Thoracic aorta (tissue), 2 donors: ENCODE measurements around the gene PHACTR4. TPM values are rescaled to one million over a fixed set of nuclear protein-coding genes. Genes with fewer than 3 reads are reported as not detected.
"Not testable (repeated sequence)": the region's sequence is repeated elsewhere in the genome, so short reads cannot be mapped to it uniquely, and the experiment has no call there.

Experiments used
- ATAC-seq: fragments of 150-250 bp; one replicate; pipeline ENCODE4 v1.8.0; 2017; ENCODE audit warnings: low read depth; ENCODE audit not compliant: insufficient number of reproducible peaks, low FRiP score
- DNase-seq: peaks from one replicate; pipeline ENCODE4 v3.0.0-alpha.2; 2020; ENCODE audit warnings: low spot score
- H3K27ac ChIP-seq, 2 donors: fragments of 200-600 bp; sonication (generic); 1 replicate in 1 of 2; 2 replicates in 1 of 2; pipeline ENCODE4 v1.5.1; 2016; ENCODE audit warnings: mild to moderate bottlenecking in 2 of 2, moderate library complexity in 2 of 2
- H3K27me3 ChIP-seq: fragments of 200-600 bp; sonication (generic); replicated peaks from 2 replicates; pipeline ENCODE4 v1.6.0; 2016; ENCODE audit warnings: mild to moderate bottlenecking; ENCODE audit not compliant: insufficient read depth
- H3K36me3 ChIP-seq: fragments of 200-600 bp; sonication (generic); one replicate; pipeline ENCODE4 v1.5.1; 2016
- H3K4me1 ChIP-seq, 2 donors: fragments of 200-600 bp; sonication (generic); 1 replicate in 1 of 2; 2 replicates in 1 of 2; pipeline versions ENCODE4 v1.5.1 to v1.6.0; 2016; ENCODE audit warnings: low read depth in 2 of 2, mild to moderate bottlenecking in 1 of 2; ENCODE audit not compliant: control insufficient read depth in 1 of 2
- H3K4me3 ChIP-seq: fragments of 200-600 bp; sonication (generic); 2 replicates; pipeline ENCODE4 v1.5.1; 2016; ENCODE audit warnings: mild to moderate bottlenecking
- H3K9me3 ChIP-seq: fragments of 200-600 bp; sonication (generic); 2 replicates; pipeline ENCODE4 v1.5.1; 2016
- total RNA-seq, 2 donors: library from RNA; depleted of rRNA; stranded (reverse); fragments of >200 nt; gene quantifications; one replicate each; pipeline versions ENCODE4 v1.1.0 to v1.2.3, GENCODE V29; 2016
- TF ChIP-seq, protein P1 (sequence below): fragments of 200-600 bp; sonication (generic); IDR thresholded peaks from one replicate; pipeline ENCODE4 v1.5.1; 2019; ENCODE audit warnings: antibody characterized with exemption

Gene PHACTR4
- total RNA-seq, 2 donors from 2014 or later = 17.6 to 30.8 TPM

GRCh38 chr1:28458237-28459228 lies 89.0 kb downstream of the PHACTR4 start:
- Histone ChIP-seq H3K4me1 (peaks cover 15 to 18% of the 10 kb centered on the region in 2 donors), H3K27ac (no peak overlapping the region), H3K27me3 (no peaks in the 10 kb centered on the region), H3K9me3 (no peaks in the 10 kb centered on the region), H3K4me3 (no peak overlapping the region), H3K36me3 (peaks cover 2% of the 10 kb centered on the region)
- DNase-seq = no peak
- TF ChIP-seq, protein P1, sequence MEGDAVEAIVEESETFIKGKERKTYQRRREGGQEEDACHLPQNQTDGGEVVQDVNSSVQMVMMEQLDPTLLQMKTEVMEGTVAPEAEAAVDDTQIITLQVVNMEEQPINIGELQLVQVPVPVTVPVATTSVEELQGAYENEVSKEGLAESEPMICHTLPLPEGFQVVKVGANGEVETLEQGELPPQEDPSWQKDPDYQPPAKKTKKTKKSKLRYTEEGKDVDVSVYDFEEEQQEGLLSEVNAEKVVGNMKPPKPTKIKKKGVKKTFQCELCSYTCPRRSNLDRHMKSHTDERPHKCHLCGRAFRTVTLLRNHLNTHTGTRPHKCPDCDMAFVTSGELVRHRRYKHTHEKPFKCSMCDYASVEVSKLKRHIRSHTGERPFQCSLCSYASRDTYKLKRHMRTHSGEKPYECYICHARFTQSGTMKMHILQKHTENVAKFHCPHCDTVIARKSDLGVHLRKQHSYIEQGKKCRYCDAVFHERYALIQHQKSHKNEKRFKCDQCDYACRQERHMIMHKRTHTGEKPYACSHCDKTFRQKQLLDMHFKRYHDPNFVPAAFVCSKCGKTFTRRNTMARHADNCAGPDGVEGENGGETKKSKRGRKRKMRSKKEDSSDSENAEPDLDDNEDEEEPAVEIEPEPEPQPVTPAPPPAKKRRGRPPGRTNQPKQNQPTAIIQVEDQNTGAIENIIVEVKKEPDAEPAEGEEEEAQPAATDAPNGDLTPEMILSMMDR = no peak
- no peak for ATAC-seq

DNA sequence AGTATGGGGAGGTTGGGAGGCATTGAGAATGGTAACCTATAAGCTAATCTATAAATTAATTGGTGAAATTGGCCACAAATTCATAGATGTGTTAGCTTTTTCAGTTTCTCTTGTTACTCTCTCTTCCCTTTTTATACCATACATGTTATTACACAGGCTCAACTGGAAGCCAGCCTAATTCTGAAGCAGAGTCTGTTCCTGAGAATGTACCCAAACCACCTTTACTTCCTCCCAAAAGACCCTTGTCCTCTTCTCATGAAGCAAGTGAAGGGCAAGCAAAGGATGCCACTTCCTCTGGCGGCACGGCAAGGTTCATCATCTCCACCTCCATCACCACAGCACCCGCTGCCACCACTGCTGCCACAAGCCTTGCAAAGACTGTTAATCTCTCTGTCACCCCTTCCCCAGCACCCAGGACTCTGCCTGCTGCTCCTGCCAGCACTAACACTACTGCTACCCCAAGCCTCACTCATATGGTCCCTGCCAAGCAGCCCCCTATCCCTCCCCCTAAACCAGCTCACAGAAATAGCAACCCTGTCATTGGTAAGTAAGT lies 96.8 kb downstream of the PHACTR4 start:
- peaks cover 22% of the 10 kb centered on the region for H3K36me3 ChIP-seq
- ATAC-seq (no peak), DNase-seq (no peak)

DNA sequence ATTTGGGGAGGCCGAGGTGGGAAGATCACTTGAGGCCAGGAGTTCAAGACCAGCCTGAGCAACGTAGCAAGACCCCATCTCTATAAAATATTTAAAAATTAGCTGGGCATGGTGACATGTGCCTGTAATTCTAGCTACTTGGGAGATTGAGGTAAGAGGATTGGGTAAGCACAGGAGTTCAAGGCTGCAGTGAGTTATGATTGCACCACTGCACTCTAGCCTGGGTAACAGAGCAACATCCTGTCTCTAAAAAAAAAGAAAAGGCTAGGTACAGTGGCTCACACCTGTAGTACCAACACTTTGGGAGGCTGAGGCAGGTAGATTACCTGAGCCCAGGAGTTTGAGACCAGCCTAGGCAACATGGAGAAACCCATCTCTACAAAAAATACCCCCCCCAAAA lies 100.6 kb downstream of the PHACTR4 start:
- Histone ChIP-seq H3K4me1 (no peaks in the 10 kb centered on the region), H3K27ac (no peak overlapping the region), H3K36me3 (peaks cover 29% of the 10 kb centered on the region), H3K4me3 (no peak overlapping the region), H3K27me3 (no peaks in the 10 kb centered on the region), H3K9me3 (no peaks in the 10 kb centered on the region)
- TF ChIP-seq, protein P1 = no peak
- ATAC-seq = no peak
- no peak for DNase-seq

More for the DNA sequence above, 96.8 kb downstream of the PHACTR4 start:
- Histone ChIP-seq H3K9me3 (no peaks in the 10 kb centered on the region), H3K4me1 (no peaks in the 10 kb centered on the region), H3K4me3 (no peak overlapping the region), H3K27ac (no peak overlapping the region), H3K27me3 (no peaks in the 10 kb centered on the region)
- TF ChIP-seq, protein P1 = no peak

DNA sequence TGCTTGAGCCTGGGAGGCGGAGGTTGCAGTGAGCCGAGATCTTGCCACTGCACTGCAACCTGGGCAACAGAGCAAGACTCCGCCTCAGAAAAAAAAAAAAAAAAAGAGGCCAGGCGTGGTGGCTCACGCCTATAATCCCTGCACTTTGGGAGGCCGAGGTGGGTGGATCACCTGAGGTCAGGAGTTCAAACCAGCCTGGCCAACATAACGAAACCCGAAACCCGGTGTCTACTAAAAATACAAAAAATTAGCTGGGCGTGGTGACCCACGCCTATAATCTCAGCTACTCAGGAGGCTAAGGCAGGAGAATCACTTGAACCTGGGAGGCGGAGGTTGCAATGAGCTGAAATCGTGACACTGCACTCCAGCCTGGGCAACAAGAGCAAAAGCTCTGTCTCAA lies 110.0 kb downstream of the PHACTR4 start:
- not testable (repeated sequence) for H3K9me3 ChIP-seq, H3K27ac ChIP-seq, H3K27me3 ChIP-seq, ATAC-seq, H3K4me1 ChIP-seq, DNase-seq, H3K4me3 ChIP-seq
- H3K36me3 ChIP-seq = peaks cover 19% of the 10 kb centered on the region

- peaks cover 14% of the 10 kb centered on the region for H3K36me3 ChIP-seq
Measured at GRCh38 chr1:28480308-28480707, 110.8 kb downstream of the PHACTR4 start.

More at GRCh38 chr1:28480308-28480707, 110.8 kb downstream of the PHACTR4 start:
- no peak for DNase-seq
- Histone ChIP-seq H3K9me3 (no peaks in the 10 kb centered on the region), H3K4me3 (no peak overlapping the region), H3K27me3 (no peaks in the 10 kb centered on the region), H3K4me1 (no peaks in the 10 kb centered on the region), H3K27ac (no peak overlapping the region)
- ATAC-seq = no peak
- TF ChIP-seq, protein P1 = no peak
